HS-27A (cell line): ENCODE measurements around the gene ATP5PB.

Experiments used
- DNase-seq: peaks from one replicate; pipeline ENCODE4 v3.0.0-alpha.2; 2012; ENCODE audit warnings: low read depth, missing footprints

The ATP5PB gene

DNA sequence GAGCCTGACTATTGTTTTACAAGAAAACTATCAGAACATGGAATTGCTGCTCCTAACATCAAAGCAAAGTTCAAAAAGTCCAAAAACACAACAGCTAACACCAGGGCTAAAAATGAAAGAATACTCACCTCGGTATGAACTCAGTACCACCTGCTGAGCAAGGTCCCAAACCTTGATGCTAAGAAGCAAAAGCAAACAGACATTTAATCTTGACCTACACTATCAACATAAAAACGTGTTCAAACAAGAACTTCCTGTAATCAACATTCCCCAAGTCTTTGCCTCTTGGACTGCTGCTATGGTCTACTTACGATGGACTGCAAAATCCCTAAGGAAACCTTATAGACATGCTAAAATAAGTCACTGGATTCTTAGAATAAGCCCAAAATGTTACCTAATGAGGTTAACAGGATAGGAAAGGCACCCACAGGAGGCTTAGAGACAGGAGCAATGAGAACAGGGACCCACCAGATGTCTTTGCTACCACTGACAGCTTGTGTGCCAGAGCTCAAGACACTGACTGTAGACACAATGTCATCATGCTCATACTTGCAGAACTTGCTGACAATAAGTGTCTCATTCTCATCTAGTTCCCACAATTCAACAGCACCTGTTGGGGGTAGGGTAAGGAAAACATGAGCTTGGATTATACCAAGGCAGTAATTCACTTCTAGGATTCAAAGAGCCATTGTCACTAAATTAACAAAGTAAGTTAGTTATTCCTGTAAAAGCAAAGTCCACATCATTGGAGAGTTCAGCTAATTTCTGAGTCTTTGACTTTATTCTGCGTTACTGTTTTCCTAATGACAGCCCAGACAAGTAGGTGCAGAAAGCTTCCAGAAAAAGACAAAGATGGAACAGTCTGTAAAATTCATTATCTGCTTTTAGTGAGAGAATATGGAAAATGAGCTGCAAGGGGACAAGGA is 2.0 kb upstream of the ATP5PB start:
- DNase-seq = no peak

DNA sequence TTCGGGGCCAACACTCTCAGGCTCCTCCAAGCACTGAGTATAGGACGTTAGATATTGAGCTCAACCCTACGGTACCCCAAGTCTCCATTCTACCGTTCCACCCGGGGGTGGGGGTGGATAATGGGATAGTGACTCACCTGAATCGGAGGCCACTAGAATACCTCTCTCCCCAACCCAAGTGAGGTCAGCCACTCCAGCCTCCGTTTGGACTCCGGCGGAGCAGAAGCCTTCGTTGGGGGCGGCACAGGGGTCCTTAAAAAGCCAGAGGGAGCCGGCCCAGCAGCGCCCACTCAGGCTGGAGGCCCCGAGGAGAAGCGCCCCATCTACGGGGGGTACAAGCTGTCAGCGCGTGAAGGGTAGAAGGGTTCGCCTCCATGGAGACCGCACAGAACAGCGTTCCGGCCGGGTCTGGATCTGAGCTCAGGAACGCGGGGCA is 764 bp upstream of the ATP5PB start:
- DNase-seq = no peak

- no peak for DNase-seq
Observed at GRCh38 chr1:111449703-111450017, 396 bp downstream of the ATP5PB start.

DNA sequence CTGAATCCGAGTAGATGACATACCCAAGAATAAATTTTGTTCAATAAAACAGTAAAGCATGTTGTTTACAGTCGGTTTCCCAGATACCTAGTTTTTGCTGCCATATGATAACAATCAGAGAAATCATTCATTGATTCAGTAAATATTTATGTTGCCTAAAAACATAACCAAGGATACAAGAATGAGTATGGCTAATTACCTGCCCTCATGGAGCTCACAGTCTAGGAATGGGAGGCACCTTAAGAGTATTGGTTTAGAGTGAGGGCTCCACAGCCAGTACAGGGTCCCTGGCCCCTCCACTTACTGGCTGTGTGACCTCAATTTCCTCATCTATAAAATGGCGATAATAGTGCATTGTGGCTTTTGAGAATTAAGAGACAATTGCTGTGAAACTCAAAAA is 921 bp downstream of the ATP5PB start:
- DNase-seq = no peak

DNA sequence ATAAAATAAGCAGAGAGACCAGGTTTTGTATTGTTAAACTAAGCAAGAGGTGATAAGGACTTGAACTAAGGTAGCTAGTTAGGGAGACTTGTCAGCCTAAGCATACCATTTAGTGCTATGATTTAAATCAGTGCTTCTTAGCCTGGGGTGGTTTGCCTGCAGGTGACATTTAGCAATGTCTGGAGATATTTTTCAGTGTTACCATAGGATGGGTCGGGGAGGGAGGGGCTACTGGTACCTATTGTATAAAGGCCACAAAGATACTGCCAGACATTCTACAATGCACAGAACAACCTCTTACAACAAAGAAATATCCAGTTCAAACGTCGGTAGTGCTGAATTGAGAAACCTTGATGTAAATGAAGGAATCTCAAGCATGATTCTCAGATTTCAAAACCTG is 3.3 kb downstream of the ATP5PB start:
- DNase-seq = no peak

GRCh38 chr1:111453706-111454105 is 4.4 kb downstream of the ATP5PB start:
- no peak for DNase-seq

DNA sequence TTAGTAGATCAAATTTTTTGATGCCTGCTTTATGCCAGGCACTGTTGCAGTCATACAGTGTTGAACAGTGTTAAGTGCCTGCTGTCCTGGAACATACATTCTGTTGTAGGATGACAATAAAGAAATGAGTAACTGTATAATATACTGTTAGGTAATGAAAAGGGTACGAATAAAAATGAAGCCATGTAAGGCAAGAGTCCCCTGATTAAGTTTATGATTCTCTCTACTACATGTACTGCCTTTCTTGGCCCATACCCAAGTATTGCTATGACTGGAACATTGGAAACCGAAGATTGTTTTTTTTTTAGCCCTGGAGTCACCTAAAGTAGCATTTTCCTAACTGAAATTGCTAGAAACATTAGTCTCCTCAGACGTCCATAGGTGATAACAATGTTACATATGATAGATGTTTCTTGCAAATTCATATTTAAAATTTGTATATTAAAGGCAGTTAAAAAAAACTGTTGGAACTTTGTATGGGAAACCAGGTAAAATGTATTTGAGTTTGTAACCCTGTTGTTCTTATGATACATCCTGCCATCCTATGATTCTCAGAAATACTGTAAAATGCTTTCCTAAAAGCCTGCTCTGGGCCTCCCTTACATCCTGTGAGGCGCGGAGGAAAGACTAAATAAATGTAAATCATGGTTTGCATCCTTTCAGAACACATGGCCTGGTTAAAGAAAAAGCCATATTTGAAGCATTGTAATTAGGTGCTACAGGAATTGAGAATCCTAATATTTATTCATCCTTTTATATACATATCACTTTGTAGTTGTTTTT is 5.8 kb downstream of the ATP5PB start:
- DNase-seq = no peak

GRCh38 chr1:111455642-111456031 is 6.4 kb downstream of the ATP5PB start:
- no peak for DNase-seq

GRCh38 chr1:111461765-111462164 is 12.5 kb downstream of the ATP5PB start:
- no peak for DNase-seq

DNA sequence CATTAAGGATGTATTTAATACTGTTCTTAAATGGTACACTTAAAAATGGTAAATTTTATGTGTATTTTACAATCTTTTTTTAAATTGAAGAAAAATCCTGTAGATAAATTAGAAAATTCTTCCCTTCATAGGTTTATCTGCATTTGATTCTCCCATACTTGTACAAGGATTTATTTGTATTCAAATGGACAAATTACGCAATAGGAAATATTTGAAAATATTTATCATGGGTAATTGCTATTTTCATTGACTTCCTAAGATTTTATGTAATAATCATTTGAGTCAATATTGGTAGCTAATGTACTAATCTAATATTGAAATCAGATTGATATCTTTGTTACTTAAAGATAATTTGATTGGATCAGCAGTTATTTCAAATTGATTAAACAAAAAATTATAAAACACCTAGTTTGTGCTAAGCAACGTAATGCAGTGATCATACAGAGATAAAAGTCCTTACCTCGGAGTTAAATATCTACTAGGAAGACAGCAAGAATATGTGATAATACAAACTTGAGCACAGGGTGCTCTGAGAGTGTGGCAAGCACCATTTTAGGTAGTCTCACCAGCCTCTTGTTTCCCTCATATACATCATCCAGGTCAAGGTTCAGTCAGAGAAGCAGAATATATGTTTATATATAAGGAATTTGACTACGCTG is 13.2 kb downstream of the ATP5PB start:
- DNase-seq = no peak

- no peak for DNase-seq
Observed at GRCh38 chr1:111463029-111463683, 13.9 kb downstream of the ATP5PB start.

GRCh38 chr1:111465754-111466153 is 16.5 kb downstream of the ATP5PB start:
- DNase-seq = no peak

GRCh38 chr1:111466480-111466879 is 17.2 kb downstream of the ATP5PB start:
- no peak for DNase-seq

- DNase-seq = no peak
Observed at GRCh38 chr1:111467865-111468716, 18.8 kb downstream of the ATP5PB start.

DNA sequence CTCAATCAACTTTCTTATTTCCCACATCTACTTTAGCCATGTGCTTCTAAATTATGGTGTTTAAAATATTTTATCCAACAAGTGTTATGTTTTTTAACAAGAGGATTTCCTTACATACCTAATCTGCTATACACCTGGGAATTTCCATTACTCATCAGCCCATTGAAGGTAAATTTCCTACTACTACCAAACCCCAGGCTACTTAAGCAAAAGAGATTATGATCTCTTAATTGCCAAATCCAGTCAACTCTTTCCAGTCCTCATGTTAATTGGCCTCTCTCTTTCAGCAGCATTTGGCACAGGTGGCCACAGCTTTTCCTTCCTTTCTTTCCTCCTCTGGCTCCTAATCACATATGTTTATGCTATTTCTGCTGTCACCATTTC is 19.4 kb downstream of the ATP5PB start:
- DNase-seq = no peak

DNA sequence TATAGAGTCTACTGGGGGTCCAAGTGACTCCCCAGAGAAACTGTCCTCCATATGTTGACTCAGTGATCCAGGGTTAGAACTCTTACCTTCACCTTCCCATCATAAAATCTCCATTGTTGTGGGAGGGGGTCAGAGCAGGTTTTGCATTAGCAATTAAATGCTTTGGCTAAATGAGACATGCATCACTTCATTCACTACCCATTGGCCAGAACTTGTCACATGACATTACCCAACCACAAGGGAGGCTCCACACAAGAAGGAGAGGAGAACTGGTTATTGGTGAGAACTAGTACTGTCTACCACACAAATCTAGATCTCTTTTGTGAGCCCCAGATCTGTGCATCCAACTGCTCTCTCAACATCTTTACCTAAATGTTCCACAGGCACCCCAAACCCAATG is 20.3 kb downstream of the ATP5PB start:
- DNase-seq = no peak

DNA sequence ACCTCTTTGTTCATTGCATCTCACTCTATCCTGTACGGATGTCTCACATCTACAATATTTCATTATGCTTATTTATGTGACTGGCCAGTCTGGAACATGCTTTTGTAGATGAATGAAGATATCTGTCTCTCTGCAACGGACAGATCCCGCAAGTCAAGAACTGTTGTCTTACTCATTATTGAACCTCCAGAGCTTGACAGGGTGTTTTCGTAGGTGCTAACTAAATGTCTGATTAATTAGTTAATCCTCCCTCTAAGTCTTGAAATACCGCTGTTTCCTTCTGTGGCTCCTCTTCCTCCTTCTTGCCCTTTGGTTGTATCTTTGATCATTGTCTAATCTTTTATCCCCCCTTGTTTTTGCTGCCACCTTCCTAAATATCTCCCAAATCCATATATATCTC is 21.3 kb downstream of the ATP5PB start:
- no peak for DNase-seq

DNA sequence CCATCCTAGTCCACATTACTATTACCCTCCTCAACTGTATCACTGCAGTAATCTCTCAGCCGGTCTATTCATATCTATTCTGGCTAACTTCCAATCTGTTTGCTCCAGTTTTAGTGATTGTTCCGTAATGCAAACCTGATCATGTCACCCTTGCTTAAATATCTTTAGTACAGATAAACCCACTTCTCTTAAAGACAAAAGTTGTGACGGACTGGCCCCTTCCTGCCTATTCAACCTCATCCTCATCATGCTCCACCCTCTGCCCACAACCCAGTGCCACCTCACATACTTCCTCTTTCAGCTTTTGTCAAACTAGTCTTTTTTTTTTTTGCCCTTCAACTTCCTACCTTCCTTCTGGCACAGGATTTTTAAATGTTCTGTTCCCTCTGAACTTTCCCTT is 21.7 kb downstream of the ATP5PB start:
- no peak for DNase-seq

DNA sequence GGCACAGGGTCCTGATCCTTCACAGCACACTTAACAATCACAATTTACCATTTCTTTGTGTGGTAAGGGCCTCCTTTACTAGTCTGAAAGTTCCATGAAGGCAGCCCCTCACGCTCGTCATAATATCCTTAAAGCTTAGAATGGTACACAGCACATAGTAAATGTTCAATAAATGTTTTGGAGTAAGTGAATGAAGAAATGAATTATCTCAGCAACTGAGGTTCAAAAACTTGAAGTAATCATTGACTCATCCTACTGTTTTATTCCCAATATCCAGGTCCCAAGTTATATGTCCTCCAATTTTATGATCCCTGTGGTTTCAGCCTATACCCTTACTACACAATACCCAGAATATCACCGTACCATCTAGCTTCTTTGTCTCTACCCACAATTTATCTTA is 22.3 kb downstream of the ATP5PB start:
- DNase-seq = no peak

DNA sequence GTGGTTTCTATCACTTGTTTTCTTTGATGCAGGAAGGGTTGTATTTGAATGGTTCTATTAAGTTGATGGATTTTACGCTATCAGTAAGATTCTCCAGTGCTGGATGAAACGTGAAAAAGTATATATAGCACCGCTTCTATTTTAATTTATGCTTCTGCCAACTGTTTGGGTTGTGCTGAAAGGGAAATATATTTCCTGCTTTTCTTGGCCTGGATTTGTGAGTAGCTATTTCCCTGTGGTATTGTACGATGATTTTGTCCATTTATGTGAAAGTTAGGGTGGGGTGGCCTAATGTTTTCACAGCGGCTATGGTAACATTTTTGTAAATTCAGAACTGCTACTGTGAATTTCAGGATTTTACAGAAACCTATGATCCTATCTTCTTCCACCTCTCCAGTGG is 24.8 kb downstream of the ATP5PB start:
- no peak for DNase-seq

DNA sequence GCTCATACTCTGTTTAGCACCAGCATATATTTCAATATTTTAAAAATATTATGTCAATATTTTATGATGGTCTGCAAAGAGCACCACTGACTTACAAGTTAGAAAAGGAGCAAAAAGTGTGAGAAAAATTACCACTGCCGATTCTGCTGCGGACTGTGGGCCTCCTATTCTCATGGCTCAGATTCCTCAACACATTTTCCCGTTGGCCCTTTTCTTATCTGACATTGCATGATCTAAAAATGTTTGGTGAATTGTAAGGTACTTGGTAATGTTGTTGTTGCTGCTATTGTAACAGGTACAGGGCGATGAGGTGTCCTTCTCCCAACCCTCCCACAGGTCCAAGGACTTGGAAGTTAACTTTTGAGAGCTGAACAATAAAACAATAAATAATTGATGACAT is 25.3 kb downstream of the ATP5PB start:
- no peak for DNase-seq
